Non-pigmented ciliary epithelial cell (primary cell): Measurements from ENCODE around the gene CHD5.

ENCODE experiments used
- DNase-seq: peaks from one replicate; pipeline ENCODE4 v3.0.0-alpha.2; 2010; ENCODE audit warnings: low read depth

Gene CHD5

GRCh38 chr1:6133146-6133895 is 46.8 kb downstream of the CHD5 start:
- DNase-seq, result no peak

- no peak for DNase-seq
Observed at GRCh38 chr1:6131561-6131960, 48.6 kb downstream of the CHD5 start.

- no peak for DNase-seq
Observed at GRCh38 chr1:6130596-6130995, 49.5 kb downstream of the CHD5 start.

GRCh38 chr1:6130036-6130435 is 50.1 kb downstream of the CHD5 start:
- no peak for DNase-seq

- no peak for DNase-seq
Observed at GRCh38 chr1:6129313-6129712, 50.8 kb downstream of the CHD5 start.

GRCh38 chr1:6128276-6129081 is 51.6 kb downstream of the CHD5 start:
- no peak for DNase-seq

GRCh38 chr1:6127587-6128163 is 52.4 kb downstream of the CHD5 start:
- no peak for DNase-seq

- DNase-seq, result no peak
Observed at GRCh38 chr1:6126521-6127067, 53.5 kb downstream of the CHD5 start.

- DNase-seq, result no peak
Observed at GRCh38 chr1:6126028-6126427, 54.1 kb downstream of the CHD5 start.

GRCh38 chr1:6125366-6125765 is 54.8 kb downstream of the CHD5 start:
- no peak for DNase-seq

GRCh38 chr1:6124746-6125365 is 55.3 kb downstream of the CHD5 start:
- no peak for DNase-seq

GRCh38 chr1:6124341-6124740 is 55.8 kb downstream of the CHD5 start:
- DNase-seq, result no peak

GRCh38 chr1:6123816-6124215 is 56.3 kb downstream of the CHD5 start:
- no peak for DNase-seq

- DNase-seq, result no peak
Observed at GRCh38 chr1:6123083-6123482, 57.0 kb downstream of the CHD5 start.

- no peak for DNase-seq
Observed at GRCh38 chr1:6121651-6122370, 58.3 kb downstream of the CHD5 start.

GRCh38 chr1:6121021-6121421 is 59.1 kb downstream of the CHD5 start:
- no peak for DNase-seq

- DNase-seq, result no peak
Observed at GRCh38 chr1:6118415-6118814, 61.7 kb downstream of the CHD5 start.

GRCh38 chr1:6117624-6118023 is 62.5 kb downstream of the CHD5 start:
- DNase-seq, result no peak

GRCh38 chr1:6117064-6117463 is 63.1 kb downstream of the CHD5 start:
- DNase-seq, result no peak

- no peak for DNase-seq
Observed at GRCh38 chr1:6116137-6116536, 64.0 kb downstream of the CHD5 start.

GRCh38 chr1:6113745-6114144 is 66.4 kb downstream of the CHD5 start:
- no peak for DNase-seq

GRCh38 chr1:6113116-6113515 is 67.0 kb downstream of the CHD5 start:
- DNase-seq, result no peak
